ENCODE measurements around the gene AQP12B. TPM values are rescaled to one million over a fixed set of nuclear protein-coding genes. Genes with fewer than 3 reads are reported as not detected.

AQP12B gene
- total RNA-seq, 1 donor from 2014 or later: not detected

DNA sequence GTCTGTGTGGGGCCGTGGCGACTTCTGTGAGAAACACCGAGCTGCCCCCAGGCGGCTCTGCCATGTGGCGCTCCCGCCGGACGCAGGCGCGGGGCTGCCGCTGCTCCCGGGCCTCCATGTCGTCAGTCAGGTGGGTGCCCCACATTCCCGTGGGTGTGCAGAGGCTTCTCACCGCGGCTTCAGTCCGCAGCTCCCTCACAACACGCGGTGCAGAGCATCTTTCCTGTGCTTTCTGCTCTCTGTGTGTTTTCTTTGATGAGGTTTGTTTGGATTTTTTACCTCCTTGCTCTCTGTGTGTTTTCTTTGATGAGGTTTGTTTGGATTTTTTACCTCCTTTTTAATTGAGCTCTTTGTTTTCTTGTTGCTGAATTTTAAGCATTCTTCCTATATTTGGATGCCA lies 22.0 kb upstream of the AQP12B start:
- Mint-ChIP-seq H3K4me3 (ENCODE audit: unreplicated experiment) (no peak overlapping the region), H3K27ac (ENCODE audit: unreplicated experiment) (peak overlapping the region; percentile 46), H3K9me3 (ENCODE audit: unreplicated experiment) (no peaks in the 10 kb centered on the region), H3K4me1 (ENCODE audit: unreplicated experiment) (no peaks in the 10 kb centered on the region), H3K36me3 (ENCODE audit: low read depth, unreplicated experiment) (no peaks in the 10 kb centered on the region), H3K27me3 (ENCODE audit: unreplicated experiment) (peaks cover 2% of the 10 kb centered on the region)
- TF ChIP-seq, protein P1, sequence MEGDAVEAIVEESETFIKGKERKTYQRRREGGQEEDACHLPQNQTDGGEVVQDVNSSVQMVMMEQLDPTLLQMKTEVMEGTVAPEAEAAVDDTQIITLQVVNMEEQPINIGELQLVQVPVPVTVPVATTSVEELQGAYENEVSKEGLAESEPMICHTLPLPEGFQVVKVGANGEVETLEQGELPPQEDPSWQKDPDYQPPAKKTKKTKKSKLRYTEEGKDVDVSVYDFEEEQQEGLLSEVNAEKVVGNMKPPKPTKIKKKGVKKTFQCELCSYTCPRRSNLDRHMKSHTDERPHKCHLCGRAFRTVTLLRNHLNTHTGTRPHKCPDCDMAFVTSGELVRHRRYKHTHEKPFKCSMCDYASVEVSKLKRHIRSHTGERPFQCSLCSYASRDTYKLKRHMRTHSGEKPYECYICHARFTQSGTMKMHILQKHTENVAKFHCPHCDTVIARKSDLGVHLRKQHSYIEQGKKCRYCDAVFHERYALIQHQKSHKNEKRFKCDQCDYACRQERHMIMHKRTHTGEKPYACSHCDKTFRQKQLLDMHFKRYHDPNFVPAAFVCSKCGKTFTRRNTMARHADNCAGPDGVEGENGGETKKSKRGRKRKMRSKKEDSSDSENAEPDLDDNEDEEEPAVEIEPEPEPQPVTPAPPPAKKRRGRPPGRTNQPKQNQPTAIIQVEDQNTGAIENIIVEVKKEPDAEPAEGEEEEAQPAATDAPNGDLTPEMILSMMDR (IDR thresholded peaks at IDR 0.05; ENCODE audit: unreplicated experiment): no peak
- DNase-seq (ENCODE audit: low spot score): no peak

DNA sequence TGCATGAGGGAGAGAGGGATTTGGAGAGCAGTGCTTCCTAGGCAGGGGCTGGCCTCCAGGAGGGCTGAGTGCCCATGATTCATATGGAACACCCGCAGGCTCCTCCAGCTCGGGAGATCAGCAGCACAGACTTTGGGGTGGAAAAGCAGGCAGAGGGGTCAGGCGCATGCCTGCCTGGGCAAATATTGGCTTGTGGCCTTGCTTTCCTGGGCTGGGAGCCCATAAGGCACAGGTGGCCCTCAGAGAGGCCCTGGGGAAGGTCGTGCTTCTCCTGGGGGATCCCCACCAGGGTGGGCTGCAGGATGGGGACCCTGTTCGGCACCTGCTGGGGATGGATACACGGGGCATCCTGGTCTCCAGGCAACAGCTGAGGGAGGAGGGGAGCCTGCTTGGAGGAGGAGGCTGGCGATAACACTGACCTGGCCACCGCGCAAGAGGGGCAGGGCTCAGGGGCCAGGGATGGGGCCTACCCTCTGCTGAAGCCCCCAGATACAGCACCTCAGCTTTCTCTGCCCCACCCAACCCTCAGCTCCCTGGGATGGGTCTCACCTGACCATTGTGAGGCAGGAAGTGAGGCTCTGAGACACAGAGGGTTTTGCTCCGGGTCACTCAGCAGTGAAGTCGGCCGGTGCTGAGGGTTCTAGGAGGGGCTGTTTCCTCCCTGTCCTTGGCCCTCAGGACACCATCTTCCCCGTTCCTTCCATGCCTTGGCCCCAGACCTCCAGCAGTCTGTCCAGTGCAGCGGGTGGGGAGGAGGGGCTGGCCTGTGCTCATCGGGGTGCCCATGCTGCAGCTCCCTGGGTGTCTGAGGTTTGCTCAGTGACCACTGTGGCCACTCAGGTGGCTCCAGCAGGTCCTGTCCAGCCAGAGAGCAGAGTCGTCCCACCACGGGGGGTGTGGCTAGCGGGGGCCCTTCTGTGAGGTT lies 21.0 kb upstream of the AQP12B start:
- H3K36me3 Mint-ChIP-seq (ENCODE audit: low read depth, unreplicated experiment): no peaks in the 10 kb centered on the region
- H3K4me3 Mint-ChIP-seq (ENCODE audit: unreplicated experiment): no peak overlapping the region
- no peak overlapping the region for H3K27ac Mint-ChIP-seq (ENCODE audit: unreplicated experiment)
- no peak for DNase-seq (ENCODE audit: low spot score)
- TF ChIP-seq, protein P1 (IDR thresholded peaks at IDR 0.05; ENCODE audit: unreplicated experiment): no peak
- H3K4me1 Mint-ChIP-seq (ENCODE audit: unreplicated experiment): no peaks in the 10 kb centered on the region
- peaks cover 2% of the 10 kb centered on the region for H3K27me3 Mint-ChIP-seq (ENCODE audit: unreplicated experiment)
- no peaks in the 10 kb centered on the region for H3K9me3 Mint-ChIP-seq (ENCODE audit: unreplicated experiment)

DNA sequence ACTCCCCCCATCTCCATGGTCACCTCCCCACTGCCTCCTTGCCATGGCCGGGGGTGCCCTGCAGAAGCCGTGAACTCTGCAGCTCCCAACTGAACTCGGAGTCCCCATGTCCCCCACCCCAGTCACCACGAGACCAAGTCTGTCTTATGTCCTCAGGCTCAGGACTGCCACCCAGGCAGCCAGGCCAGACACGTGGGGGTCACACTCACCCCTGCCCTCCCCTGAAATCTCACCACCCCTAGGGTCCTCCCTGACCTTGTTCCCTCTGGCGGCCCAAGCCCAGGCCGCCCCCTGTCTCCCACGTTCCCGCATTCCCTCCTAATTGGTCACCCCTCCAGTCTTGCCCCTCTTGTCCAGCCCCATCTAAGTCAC lies 19.9 kb upstream of the AQP12B start:
- no peak overlapping the region for H3K27ac Mint-ChIP-seq (ENCODE audit: unreplicated experiment)
- no peaks in the 10 kb centered on the region for H3K9me3 Mint-ChIP-seq (ENCODE audit: unreplicated experiment)
- no peaks in the 10 kb centered on the region for H3K4me1 Mint-ChIP-seq (ENCODE audit: unreplicated experiment)

DNA sequence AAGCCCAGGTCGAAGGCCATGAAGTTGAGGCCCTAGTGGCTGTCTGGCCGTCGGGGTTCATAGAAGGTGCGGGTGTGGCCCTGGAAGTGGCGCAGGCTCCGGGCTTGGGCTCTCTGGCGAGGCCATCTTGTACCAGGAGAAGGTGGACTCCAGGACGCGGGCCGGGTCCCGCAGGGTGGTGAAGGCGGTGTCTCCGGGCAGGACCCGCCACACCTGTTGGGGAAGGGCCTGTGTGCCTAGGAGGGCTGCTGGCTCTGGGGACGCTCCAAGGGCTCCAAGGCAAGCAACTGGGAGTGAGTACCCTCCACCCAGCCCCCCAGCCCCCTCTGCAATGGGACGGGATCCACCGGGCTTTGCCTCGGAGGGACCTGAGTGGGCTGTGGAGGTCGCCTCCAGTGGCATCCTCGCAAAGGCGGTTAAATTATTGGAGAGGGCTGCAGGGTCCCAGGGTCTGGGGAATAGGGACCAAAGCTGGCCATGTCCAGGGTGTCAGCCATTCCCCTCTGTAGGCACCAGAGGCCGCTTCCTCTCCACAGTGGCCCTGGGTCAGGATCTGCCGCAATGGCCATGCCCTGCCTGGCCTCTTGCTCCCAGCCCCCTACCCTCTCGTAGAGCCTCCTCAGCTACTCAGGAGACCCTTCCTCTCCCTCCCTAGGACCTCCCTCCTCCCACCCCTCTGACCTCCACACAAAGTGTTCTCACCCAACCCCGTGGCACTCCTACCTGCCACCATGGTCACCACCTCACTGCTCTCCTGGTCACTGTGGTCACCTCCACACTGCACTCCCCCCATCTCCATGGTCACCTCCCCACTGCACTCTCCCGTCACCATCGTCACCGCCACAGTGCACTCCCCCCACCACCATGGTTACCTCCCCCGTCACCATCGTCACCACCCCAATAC lies 19.3 kb upstream of the AQP12B start:
- DNase-seq (ENCODE audit: low spot score): no peak
- H3K4me3 Mint-ChIP-seq (ENCODE audit: unreplicated experiment): no peak overlapping the region

More for the DNA sequence above, 19.9 kb upstream of the AQP12B start:
- TF ChIP-seq, protein P1 (IDR thresholded peaks at IDR 0.05; ENCODE audit: unreplicated experiment): no peak
- no peak for DNase-seq (ENCODE audit: low spot score)
- Mint-ChIP-seq H3K36me3 (ENCODE audit: low read depth, unreplicated experiment) (no peaks in the 10 kb centered on the region), H3K27me3 (ENCODE audit: unreplicated experiment) (peaks cover 2% of the 10 kb centered on the region), H3K4me3 (ENCODE audit: unreplicated experiment) (no peak overlapping the region)

More for the DNA sequence above, 19.3 kb upstream of the AQP12B start:
- TF ChIP-seq, protein P1 (IDR thresholded peaks at IDR 0.05; ENCODE audit: unreplicated experiment): no peak
- H3K36me3 Mint-ChIP-seq (ENCODE audit: low read depth, unreplicated experiment): no peaks in the 10 kb centered on the region
- H3K9me3 Mint-ChIP-seq (ENCODE audit: unreplicated experiment): no peaks in the 10 kb centered on the region
- H3K27me3 Mint-ChIP-seq (ENCODE audit: unreplicated experiment): peaks cover 2% of the 10 kb centered on the region
- H3K4me1 Mint-ChIP-seq (ENCODE audit: unreplicated experiment): no peaks in the 10 kb centered on the region
- H3K27ac Mint-ChIP-seq (ENCODE audit: unreplicated experiment): no peak overlapping the region

Measured in endothelial cell (in vitro differentiated cells).